ENCODE data around the gene ETFRF1.

Gene ETFRF1

DNA sequence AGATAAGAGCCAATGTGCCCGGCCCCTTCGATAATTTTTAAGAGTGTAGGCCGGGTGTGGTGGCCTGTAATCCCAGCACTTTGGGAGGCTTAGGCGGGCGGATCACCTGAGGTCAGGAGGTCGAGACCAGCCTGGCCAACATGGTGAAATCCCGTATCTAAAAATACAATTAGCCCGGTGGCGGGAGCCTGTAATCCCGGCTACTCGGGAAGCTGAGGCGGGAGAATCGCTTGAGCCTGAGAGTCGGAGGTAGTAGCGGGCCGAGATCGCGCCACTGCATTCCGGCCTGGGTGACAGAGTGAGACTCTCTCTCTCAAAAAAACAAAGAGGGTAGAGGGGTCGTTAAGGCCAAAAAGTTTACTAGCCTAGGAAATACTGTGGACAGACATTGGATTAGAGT, 53.1 kb downstream of the ETFRF1 start:
- no peak overlapping the region for H3K4me3 ChIP-seq (ENCODE audit: insufficient read depth, low read depth, low read length, poor library complexity, severe bottlenecking)
- H3K4me1 ChIP-seq (ENCODE audit: control insufficient read depth, insufficient read depth, low read length, poor library complexity, severe bottlenecking), result peaks cover 8% of the 10 kb centered on the region
- peaks cover 12% of the 10 kb centered on the region for H3K36me3 ChIP-seq (ENCODE audit: control insufficient read depth, insufficient read depth, low read length)
- DNase-seq, result no peak
- H3K27ac ChIP-seq (ENCODE audit: insufficient read depth, low read length, poor library complexity, severe bottlenecking), result no peak overlapping the region
- no peaks in the 10 kb centered on the region for H3K9me3 ChIP-seq (ENCODE audit: control insufficient read depth, low read length)
- H3K27me3 ChIP-seq (replicated peaks; ENCODE audit: control insufficient read depth, insufficient read depth, low read length, poor library complexity, severe bottlenecking), result no peaks in the 10 kb centered on the region

DNA sequence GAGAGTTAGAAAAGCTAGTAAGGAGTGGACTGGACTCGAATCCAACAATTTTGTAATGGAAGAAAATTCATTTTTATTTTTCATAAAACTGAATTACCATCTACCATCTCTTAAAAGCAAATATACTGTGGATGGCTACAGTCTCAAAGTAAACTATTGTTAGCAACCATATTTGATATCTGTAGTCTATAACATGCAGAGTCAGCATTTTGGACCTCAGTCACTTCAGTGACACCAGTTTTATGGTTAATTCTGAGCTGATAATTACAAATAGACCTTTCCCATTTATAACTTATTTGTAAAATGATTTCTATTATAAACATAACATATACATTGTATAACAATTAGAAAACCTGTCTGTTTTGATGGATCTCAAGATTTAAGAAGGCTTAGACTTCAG, 53.7 kb downstream of the ETFRF1 start:
- Histone ChIP-seq H3K27me3 (replicated peaks; ENCODE audit: control insufficient read depth, insufficient read depth, low read length, poor library complexity, severe bottlenecking) (no peaks in the 10 kb centered on the region), H3K4me1 (ENCODE audit: control insufficient read depth, insufficient read depth, low read length, poor library complexity, severe bottlenecking) (peaks cover 8% of the 10 kb centered on the region), H3K4me3 (ENCODE audit: insufficient read depth, low read depth, low read length, poor library complexity, severe bottlenecking) (no peak overlapping the region), H3K9me3 (ENCODE audit: control insufficient read depth, low read length) (no peaks in the 10 kb centered on the region), H3K36me3 (ENCODE audit: control insufficient read depth, insufficient read depth, low read length) (peaks cover 6% of the 10 kb centered on the region), H3K27ac (ENCODE audit: insufficient read depth, low read length, poor library complexity, severe bottlenecking) (no peak overlapping the region)
- no peak for DNase-seq

DNA sequence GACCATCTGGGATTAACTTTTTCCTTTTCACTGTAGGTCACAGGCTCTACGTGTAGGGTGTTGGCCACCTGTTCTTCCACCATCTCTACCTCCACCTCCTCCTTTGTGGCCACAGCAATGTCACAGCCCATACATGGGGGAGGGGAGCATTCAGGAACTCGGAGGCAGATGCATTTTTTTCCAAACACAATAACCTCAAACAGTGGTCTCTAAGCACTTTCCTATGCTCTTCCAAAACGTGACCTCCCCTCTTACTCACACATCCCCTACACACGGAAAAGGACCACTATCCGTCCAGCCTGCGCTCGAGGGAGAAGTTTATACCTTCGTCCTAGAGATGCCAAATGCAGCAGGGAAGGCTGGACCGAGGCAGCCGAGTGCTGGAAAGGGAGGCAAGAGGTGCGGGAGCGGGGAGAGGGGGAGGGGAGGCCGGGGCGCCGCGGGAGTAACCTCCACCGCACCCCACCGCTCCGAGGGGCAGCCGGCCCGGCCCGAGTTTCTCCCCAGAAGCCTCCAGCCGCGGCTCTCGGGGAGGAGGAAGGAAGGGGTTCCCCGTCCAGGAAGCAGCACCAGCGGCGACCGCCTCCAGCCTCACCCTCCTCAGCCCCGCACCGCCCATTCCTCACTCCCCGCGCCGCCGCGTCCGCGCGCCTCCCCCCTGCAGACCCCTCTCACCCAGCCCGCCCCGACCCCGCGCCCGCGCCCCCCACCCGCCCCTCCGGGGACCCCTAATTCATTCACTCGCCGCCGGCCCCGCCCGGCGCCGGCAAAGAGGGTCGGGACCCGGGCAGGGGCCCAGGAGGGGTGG, 55.1 kb downstream of the ETFRF1 start:
- Histone ChIP-seq H3K27me3 (replicated peaks; ENCODE audit: control insufficient read depth, insufficient read depth, low read length, poor library complexity, severe bottlenecking) (no peaks in the 10 kb centered on the region), H3K36me3 (ENCODE audit: control insufficient read depth, insufficient read depth, low read length) (no peaks in the 10 kb centered on the region), H3K9me3 (ENCODE audit: control insufficient read depth, low read length) (no peaks in the 10 kb centered on the region), H3K27ac (ENCODE audit: insufficient read depth, low read length, poor library complexity, severe bottlenecking) (peak overlapping the region; percentile 77), H3K4me3 (ENCODE audit: insufficient read depth, low read depth, low read length, poor library complexity, severe bottlenecking) (peak overlapping the region; percentile 81), H3K4me1 (ENCODE audit: control insufficient read depth, insufficient read depth, low read length, poor library complexity, severe bottlenecking) (peaks cover 8% of the 10 kb centered on the region)
- peak; percentile 23 to 45 (median 27) for DNase-seq

DNA sequence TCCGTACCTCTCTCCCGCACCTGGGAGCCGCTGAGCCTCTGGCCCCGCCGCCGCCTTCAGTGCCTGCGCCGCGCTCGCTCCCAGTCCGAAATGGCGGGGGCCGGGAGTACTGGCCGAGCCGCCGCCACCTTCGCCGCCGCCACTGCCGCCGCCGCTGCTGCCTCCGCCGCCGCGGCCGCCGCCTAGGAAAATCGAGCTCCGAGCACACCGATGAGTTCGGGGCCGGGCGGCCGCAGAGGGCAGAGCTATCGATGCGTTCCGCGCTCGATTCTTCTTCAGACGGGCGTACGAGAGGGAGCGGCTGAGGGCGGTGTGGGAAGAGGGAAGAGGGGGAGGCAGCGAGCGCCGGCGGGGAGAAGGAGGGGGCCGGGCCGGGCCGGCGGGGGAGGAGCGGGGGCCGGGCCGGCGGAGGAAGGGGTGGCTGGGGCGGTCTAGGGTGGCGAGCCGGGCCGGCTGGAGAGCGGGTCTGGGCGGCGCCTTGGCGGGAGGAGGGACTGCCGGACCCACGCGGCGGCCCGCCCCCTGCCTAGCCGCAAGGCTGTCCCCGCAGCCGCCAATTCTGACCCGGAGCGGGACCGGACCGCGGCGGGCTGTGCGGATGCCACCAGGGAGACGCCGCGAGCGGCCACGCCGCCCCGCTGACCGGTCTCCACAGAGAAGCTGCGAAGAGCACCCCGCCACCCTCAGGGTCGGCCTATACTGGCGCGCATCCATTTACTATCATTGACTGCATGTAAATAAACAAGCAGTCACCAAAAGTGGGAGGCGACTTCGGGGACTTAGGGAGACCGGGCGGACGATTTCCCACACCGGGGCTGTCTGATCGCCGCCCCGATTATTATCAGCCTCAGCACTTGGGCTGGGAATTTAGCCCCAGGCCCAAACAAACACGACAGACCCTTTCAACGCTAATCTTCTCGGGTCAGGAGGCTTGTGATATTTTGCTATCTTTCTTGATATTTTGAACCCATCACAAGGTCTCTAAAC, 56.0 kb downstream of the ETFRF1 start, which contains the start of gene KRAS:
Gene KRAS (minus strand): TSS at position 186 of the 987 bp plus-strand sequence.
- Histone ChIP-seq H3K4me1 (ENCODE audit: control insufficient read depth, insufficient read depth, low read length, poor library complexity, severe bottlenecking) (peaks cover 8% of the 10 kb centered on the region), H3K27me3 (replicated peaks; ENCODE audit: control insufficient read depth, insufficient read depth, low read length, poor library complexity, severe bottlenecking) (no peaks in the 10 kb centered on the region), H3K27ac (ENCODE audit: insufficient read depth, low read length, poor library complexity, severe bottlenecking) (peak within 1 kb of the TSS; percentile 77), H3K36me3 (ENCODE audit: control insufficient read depth, insufficient read depth, low read length) (no peaks in the 10 kb centered on the region), H3K4me3 (ENCODE audit: insufficient read depth, low read depth, low read length, poor library complexity, severe bottlenecking) (peak within 1 kb of the TSS; percentile 81), H3K9me3 (ENCODE audit: control insufficient read depth, low read length) (no peaks in the 10 kb centered on the region)
- DNase-seq, result peak; percentile 81 to 87 (median 85)

DNA sequence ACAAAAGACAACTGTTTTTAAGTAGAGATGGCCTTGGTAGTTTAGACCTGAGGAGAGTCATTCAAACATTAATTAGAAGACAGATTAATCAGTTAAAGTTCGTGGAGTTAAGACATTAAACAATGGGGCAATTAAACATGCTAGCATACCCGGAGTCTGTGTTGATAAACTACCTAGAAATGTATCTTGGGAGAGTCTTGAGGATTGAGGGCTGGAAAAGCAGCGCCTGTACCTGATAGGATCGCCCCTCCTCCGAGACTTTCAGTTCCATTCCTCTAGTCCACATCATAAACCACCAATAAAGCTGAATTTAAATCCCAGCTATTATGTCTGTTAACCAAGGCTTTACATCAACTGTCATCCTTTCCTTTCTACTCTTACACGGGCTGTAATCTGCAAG, 56.7 kb downstream of the ETFRF1 start:
- no peak for DNase-seq
- no peak overlapping the region for H3K4me3 ChIP-seq (ENCODE audit: insufficient read depth, low read depth, low read length, poor library complexity, severe bottlenecking)
- H3K9me3 ChIP-seq (ENCODE audit: control insufficient read depth, low read length), result no peaks in the 10 kb centered on the region
- H3K4me1 ChIP-seq (ENCODE audit: control insufficient read depth, insufficient read depth, low read length, poor library complexity, severe bottlenecking), result peaks cover 8% of the 10 kb centered on the region
- no peak overlapping the region for H3K27ac ChIP-seq (ENCODE audit: insufficient read depth, low read length, poor library complexity, severe bottlenecking)
- no peaks in the 10 kb centered on the region for H3K27me3 ChIP-seq (replicated peaks; ENCODE audit: control insufficient read depth, insufficient read depth, low read length, poor library complexity, severe bottlenecking)
- no peaks in the 10 kb centered on the region for H3K36me3 ChIP-seq (ENCODE audit: control insufficient read depth, insufficient read depth, low read length)

DNA sequence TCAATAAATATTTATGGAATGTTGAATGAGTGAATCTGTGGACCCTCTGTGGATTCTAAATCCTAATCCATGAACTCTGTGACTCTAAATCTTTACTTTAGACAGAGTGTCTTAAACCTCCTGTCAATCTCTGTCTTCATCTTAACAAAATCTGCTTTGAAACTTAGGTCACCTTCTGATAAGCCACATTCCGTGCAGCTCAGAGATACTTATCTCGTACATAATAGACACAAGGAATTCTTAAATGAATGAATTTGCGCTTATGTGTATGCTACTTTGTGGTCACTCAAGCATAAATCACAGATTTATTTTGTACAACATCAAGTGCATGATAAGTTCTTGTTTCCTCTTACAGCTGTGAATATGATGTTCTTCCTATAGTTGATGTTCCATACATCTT, 57.9 kb downstream of the ETFRF1 start:
- Histone ChIP-seq H3K9me3 (ENCODE audit: control insufficient read depth, low read length) (no peaks in the 10 kb centered on the region), H3K27ac (ENCODE audit: insufficient read depth, low read length, poor library complexity, severe bottlenecking) (no peak overlapping the region), H3K4me1 (ENCODE audit: control insufficient read depth, insufficient read depth, low read length, poor library complexity, severe bottlenecking) (peaks cover 8% of the 10 kb centered on the region), H3K4me3 (ENCODE audit: insufficient read depth, low read depth, low read length, poor library complexity, severe bottlenecking) (no peak overlapping the region), H3K36me3 (ENCODE audit: control insufficient read depth, insufficient read depth, low read length) (no peaks in the 10 kb centered on the region), H3K27me3 (replicated peaks; ENCODE audit: control insufficient read depth, insufficient read depth, low read length, poor library complexity, severe bottlenecking) (no peaks in the 10 kb centered on the region)
- DNase-seq, result no peak

DNA sequence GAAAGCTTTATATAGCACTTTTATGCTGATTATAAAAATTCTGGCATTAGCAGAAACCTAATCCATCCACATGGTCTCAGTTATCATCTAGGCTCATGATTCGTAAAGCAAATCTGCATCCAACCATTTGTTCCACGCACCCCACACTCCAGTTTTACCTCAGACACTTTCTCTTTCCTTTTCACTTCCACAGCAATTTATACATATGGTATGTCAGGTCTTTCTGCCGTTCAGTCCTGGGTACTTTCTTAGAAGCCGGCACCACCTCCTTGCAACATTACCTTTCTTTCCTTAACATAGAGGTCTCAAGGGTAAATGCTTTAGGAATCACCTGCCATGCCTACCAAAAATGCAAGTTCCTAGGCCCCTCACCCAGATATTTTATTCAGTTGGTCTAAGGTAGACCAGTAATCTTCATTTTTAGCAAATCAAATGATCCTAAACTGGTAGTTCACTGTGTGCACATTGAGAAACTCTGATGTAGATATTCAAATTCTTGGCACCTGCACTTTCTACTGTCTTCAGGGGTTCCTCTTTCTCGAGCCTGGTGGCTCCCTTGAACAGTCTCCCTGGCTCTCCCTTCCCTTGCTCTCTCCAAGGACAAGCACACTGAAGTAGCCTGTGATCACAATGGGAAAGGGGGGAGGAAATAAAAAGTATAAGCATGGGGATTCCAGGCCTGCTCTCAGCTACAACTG, 58.5 kb downstream of the ETFRF1 start:
- Histone ChIP-seq H3K9me3 (ENCODE audit: control insufficient read depth, low read length) (no peaks in the 10 kb centered on the region), H3K27ac (ENCODE audit: insufficient read depth, low read length, poor library complexity, severe bottlenecking) (no peak overlapping the region), H3K4me3 (ENCODE audit: insufficient read depth, low read depth, low read length, poor library complexity, severe bottlenecking) (no peak overlapping the region), H3K4me1 (ENCODE audit: control insufficient read depth, insufficient read depth, low read length, poor library complexity, severe bottlenecking) (peaks cover 8% of the 10 kb centered on the region), H3K27me3 (replicated peaks; ENCODE audit: control insufficient read depth, insufficient read depth, low read length, poor library complexity, severe bottlenecking) (no peaks in the 10 kb centered on the region), H3K36me3 (ENCODE audit: control insufficient read depth, insufficient read depth, low read length) (no peaks in the 10 kb centered on the region)
- no peak for DNase-seq

DNA sequence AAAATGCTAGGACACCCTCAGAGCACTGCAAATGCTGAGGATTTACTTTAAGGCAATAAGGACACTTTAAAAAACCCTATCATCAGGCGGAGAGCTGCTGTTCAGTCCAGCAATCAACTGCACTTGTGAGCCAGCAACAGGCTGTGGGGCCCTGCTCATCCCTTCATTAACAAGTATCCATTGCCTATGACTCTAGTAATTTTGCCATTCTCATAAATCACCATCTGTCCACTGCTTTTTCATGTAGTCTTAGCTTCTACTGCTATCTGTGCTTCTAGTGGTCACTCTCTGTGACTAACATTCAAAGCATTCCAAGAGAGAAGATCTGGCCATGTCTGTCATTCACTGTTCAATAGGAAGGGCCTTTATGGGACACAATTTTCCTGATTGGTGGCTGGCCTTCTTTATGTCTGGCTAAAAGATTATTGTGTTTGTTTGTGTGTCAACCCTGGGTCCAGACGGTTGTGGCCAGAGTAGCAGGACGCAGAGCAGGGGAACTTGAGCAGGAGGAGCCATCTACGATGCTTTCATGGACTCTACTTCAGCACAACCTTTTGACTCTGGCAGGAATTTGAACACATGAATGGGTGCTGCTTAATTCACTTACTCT, 59.3 kb downstream of the ETFRF1 start:
- no peaks in the 10 kb centered on the region for H3K36me3 ChIP-seq (ENCODE audit: control insufficient read depth, insufficient read depth, low read length)
- no peak for DNase-seq
- no peaks in the 10 kb centered on the region for H3K9me3 ChIP-seq (ENCODE audit: control insufficient read depth, low read length)
- no peak overlapping the region for H3K27ac ChIP-seq (ENCODE audit: insufficient read depth, low read length, poor library complexity, severe bottlenecking)
- H3K27me3 ChIP-seq (replicated peaks; ENCODE audit: control insufficient read depth, insufficient read depth, low read length, poor library complexity, severe bottlenecking), result no peaks in the 10 kb centered on the region
- peaks cover 8% of the 10 kb centered on the region for H3K4me1 ChIP-seq (ENCODE audit: control insufficient read depth, insufficient read depth, low read length, poor library complexity, severe bottlenecking)
- H3K4me3 ChIP-seq (ENCODE audit: insufficient read depth, low read depth, low read length, poor library complexity, severe bottlenecking), result no peak overlapping the region

All from effector memory CD4-positive, alpha-beta T cell (primary cell).